ENCODE data around the gene CARD10.

The CARD10 gene

DNA sequence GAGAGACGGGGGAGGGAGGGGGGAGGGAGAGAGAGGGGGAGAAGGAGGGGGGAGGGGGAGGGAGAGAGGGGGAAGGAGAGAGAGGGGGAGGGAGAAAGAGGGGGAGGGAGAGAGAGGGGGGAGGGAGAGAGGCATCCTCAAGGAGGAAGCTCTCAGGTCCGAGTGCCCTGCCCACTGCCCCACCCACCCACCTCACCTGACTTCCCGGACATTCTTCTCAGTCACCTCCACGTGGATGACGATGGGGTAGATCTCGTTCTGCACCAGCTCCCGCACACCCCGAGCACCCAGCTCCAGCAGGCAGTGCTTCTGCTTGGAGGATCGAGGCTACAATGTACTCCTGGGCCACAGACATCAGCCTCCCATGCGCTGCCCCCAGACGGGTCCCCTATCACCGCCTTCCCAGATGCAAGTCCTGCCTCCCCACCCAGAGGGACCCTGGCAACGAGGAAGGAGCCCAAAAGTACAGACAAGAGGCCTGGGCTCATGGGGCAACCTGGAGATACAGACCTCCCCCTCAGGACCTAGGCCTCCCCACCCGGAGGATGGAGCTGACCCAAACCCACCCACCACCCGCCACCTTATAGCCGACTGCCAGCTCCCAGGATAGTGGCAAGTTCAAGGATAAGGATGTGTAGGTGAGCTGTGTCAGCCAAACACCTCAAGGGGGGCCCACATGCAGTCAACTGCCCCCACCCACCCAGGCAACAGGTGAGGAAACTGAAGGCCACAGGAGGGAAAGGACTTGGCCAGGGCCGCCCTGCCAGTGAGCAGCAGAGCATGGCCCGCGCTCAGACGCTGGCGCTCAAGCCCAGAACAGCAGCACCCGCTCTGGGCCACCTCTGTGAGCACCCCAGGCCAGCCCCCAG lies 27.4 kb downstream of the CARD10 start:
- no peaks in the 10 kb centered on the region for H3K9me3 Mint-ChIP-seq
- DNase-seq (ENCODE audit: low spot score in 2 of 2) (no peak), ATAC-seq (replicated peaks; ENCODE audit: extremely low read depth, poor library complexity, severe bottlenecking) (no peak)
- peaks cover 53% of the 10 kb centered on the region for H3K4me1 Mint-ChIP-seq
- H3K27me3 Mint-ChIP-seq = peaks cover 12% of the 10 kb centered on the region
- H3K27ac Mint-ChIP-seq (ENCODE audit: low read depth) = no peak overlapping the region
- H3K4me3 Mint-ChIP-seq = no peak overlapping the region
- H3K36me3 Mint-ChIP-seq (ENCODE audit: insufficient read depth) = no peaks in the 10 kb centered on the region

- DNase-seq (ENCODE audit: low spot score in 2 of 2) (no peak), ATAC-seq (replicated peaks; ENCODE audit: extremely low read depth, poor library complexity, severe bottlenecking) (no peak)
- Mint-ChIP-seq H3K4me1 (peaks cover 58% of the 10 kb centered on the region), H3K36me3 (ENCODE audit: insufficient read depth) (peaks cover 2% of the 10 kb centered on the region), H3K27me3 (peaks cover 5% of the 10 kb centered on the region), H3K9me3 (no peaks in the 10 kb centered on the region), H3K4me3 (no peak overlapping the region), H3K27ac (ENCODE audit: low read depth) (peak overlapping the region; percentile 57)
Observed at GRCh38 chr22:37491106-37491505, 28.1 kb downstream of the CARD10 start.

DNA sequence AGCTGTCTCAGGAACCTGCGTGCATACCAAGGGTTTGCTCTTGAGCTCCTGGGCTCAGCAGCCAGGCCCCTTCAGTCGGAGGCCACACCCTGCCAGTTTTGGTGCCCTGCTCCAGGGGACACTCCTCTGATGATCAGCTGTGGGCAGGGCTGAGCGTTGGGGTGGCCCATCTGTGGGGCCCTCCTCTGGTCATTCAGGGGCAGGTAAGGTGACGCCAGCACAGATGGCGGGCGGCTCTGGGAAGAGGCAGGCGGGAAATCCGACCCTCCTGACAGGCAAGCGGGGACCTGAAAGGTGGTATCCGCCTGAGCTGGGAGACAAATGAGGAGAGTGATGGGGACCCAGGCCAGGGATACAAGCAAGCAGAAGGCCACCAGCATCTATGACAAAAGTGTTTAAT lies 29.2 kb downstream of the CARD10 start:
- no peak for ATAC-seq (replicated peaks; ENCODE audit: extremely low read depth, poor library complexity, severe bottlenecking)
- Mint-ChIP-seq H3K27ac (ENCODE audit: low read depth) (peak overlapping the region; percentile 97), H3K4me3 (no peak overlapping the region), H3K27me3 (no peaks in the 10 kb centered on the region), H3K36me3 (ENCODE audit: insufficient read depth) (peaks cover 12% of the 10 kb centered on the region), H3K9me3 (no peaks in the 10 kb centered on the region), H3K4me1 (peaks cover 65% of the 10 kb centered on the region)
- DNase-seq (ENCODE audit: low spot score in 2 of 2) = no peak

- ATAC-seq (replicated peaks; ENCODE audit: extremely low read depth, poor library complexity, severe bottlenecking) = no peak
- Mint-ChIP-seq H3K4me3 (no peak overlapping the region), H3K36me3 (ENCODE audit: insufficient read depth) (peaks cover 22% of the 10 kb centered on the region), H3K27ac (ENCODE audit: low read depth) (peak overlapping the region; percentile 97), H3K9me3 (no peaks in the 10 kb centered on the region), H3K27me3 (no peaks in the 10 kb centered on the region), H3K4me1 (peaks cover 76% of the 10 kb centered on the region)
- no peak for DNase-seq (ENCODE audit: low spot score in 2 of 2)
Observed at GRCh38 chr22:37488337-37489135, 30.7 kb downstream of the CARD10 start.

DNA sequence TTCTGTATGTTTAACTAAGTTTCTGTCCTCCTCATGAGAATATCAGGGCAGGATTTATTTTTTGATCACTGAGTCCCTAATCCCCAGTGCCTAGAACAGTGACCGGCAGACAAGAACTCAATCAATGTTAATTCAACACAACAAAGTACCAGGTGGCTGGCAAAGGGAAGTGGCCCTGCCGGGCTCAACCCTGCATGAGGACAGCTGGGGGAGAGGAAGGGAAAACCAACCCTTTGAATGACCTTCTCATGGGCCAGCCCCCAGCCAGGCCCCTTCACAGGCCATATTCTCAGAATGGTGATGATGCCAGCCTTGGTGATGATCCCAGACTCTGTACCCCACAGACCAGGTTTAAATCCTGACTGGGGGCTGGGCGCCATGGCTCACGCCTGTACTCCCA lies 31.6 kb downstream of the CARD10 start:
- ATAC-seq (replicated peaks; ENCODE audit: extremely low read depth, poor library complexity, severe bottlenecking) (no peak), DNase-seq (ENCODE audit: low spot score in 2 of 2) (no peak)
- Mint-ChIP-seq H3K4me1 (peaks cover 76% of the 10 kb centered on the region), H3K36me3 (ENCODE audit: insufficient read depth) (peaks cover 25% of the 10 kb centered on the region), H3K9me3 (no peaks in the 10 kb centered on the region), H3K27me3 (no peaks in the 10 kb centered on the region), H3K27ac (ENCODE audit: low read depth) (peak overlapping the region; percentile 97), H3K4me3 (peak overlapping the region; percentile 86)

- no peaks in the 10 kb centered on the region for H3K27me3 Mint-ChIP-seq
- DNase-seq (ENCODE audit: low spot score in 2 of 2) (no peak), ATAC-seq (replicated peaks; ENCODE audit: extremely low read depth, poor library complexity, severe bottlenecking) (no peak)
- H3K36me3 Mint-ChIP-seq (ENCODE audit: insufficient read depth) = peaks cover 26% of the 10 kb centered on the region
- peak overlapping the region; percentile 86 for H3K4me3 Mint-ChIP-seq
- H3K9me3 Mint-ChIP-seq = no peaks in the 10 kb centered on the region
- peaks cover 80% of the 10 kb centered on the region for H3K4me1 Mint-ChIP-seq
- H3K27ac Mint-ChIP-seq (ENCODE audit: low read depth) = peak overlapping the region; percentile 97
Observed at GRCh38 chr22:37487129-37487528, 32.1 kb downstream of the CARD10 start.

- no peaks in the 10 kb centered on the region for H3K9me3 Mint-ChIP-seq
- peaks cover 82% of the 10 kb centered on the region for H3K4me1 Mint-ChIP-seq
- H3K27me3 Mint-ChIP-seq = no peaks in the 10 kb centered on the region
- H3K27ac Mint-ChIP-seq (ENCODE audit: low read depth) = peak within 1 kb of the TSS; percentile 97
- H3K36me3 Mint-ChIP-seq (ENCODE audit: insufficient read depth) = peaks cover 29% of the 10 kb centered on the region
- DNase-seq (ENCODE audit: low spot score in 2 of 2) (peak; percentile 59 to 61), ATAC-seq (replicated peaks; ENCODE audit: extremely low read depth, poor library complexity, severe bottlenecking) (peak; percentile 52)
- peak within 1 kb of the TSS; percentile 86 for H3K4me3 Mint-ChIP-seq
Observed at GRCh38 chr22:37486224-37486845, 32.9 kb downstream of the CARD10 start, which contains the start of gene MFNG. Gene MFNG, minus strand, starts transcription at chr22:37486384. Its CDS starts 207 bp downstream, at chr22:37486177.

- Mint-ChIP-seq H3K27me3 (no peaks in the 10 kb centered on the region), H3K4me3 (peak overlapping the region; percentile 86), H3K9me3 (no peaks in the 10 kb centered on the region), H3K4me1 (peaks cover 82% of the 10 kb centered on the region), H3K36me3 (ENCODE audit: insufficient read depth) (peaks cover 32% of the 10 kb centered on the region), H3K27ac (ENCODE audit: low read depth) (peak overlapping the region; percentile 97)
- no peak for DNase-seq (ENCODE audit: low spot score in 2 of 2)
- peak; percentile 3 for ATAC-seq (replicated peaks; ENCODE audit: extremely low read depth, poor library complexity, severe bottlenecking)
Observed at GRCh38 chr22:37485395-37486223, 33.6 kb downstream of the CARD10 start.

- Mint-ChIP-seq H3K9me3 (no peaks in the 10 kb centered on the region), H3K4me1 (peaks cover 74% of the 10 kb centered on the region), H3K27me3 (no peaks in the 10 kb centered on the region), H3K4me3 (peak overlapping the region; percentile 86), H3K36me3 (ENCODE audit: insufficient read depth) (peaks cover 32% of the 10 kb centered on the region), H3K27ac (ENCODE audit: low read depth) (peak overlapping the region; percentile 97)
- ATAC-seq (replicated peaks; ENCODE audit: extremely low read depth, poor library complexity, severe bottlenecking) (peak; percentile 74), DNase-seq (ENCODE audit: low spot score in 2 of 2) (peak; percentile 47 to 68)
Observed at GRCh38 chr22:37484480-37485394, 34.5 kb downstream of the CARD10 start.

DNA sequence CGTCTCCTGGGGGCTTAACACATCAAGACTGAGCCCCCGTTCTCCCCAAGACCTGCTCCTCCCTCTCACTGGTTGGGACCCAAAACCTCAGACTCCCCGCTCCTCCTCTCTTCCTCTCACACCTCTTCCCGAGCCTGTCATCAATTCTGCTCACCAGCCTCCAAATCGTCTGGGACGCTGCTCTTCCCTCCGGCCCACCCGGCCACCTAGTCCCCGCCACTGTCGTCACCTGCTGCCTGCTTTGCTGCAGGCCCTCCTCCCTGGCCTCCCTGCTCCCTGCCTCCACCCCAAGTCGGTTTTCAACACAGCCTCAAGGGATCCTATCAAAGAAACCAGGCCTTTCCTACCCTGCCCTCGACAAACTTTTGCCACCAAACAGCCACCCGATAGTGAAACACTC lies 36.2 kb downstream of the CARD10 start:
- ATAC-seq (replicated peaks; ENCODE audit: extremely low read depth, poor library complexity, severe bottlenecking) (no peak), DNase-seq (ENCODE audit: low spot score in 2 of 2) (no peak)
- H3K27ac Mint-ChIP-seq (ENCODE audit: low read depth) = peak overlapping the region; percentile 97
- peak overlapping the region; percentile 86 for H3K4me3 Mint-ChIP-seq
- peaks cover 63% of the 10 kb centered on the region for H3K4me1 Mint-ChIP-seq
- no peaks in the 10 kb centered on the region for H3K27me3 Mint-ChIP-seq
- peaks cover 46% of the 10 kb centered on the region for H3K36me3 Mint-ChIP-seq (ENCODE audit: insufficient read depth)
- H3K9me3 Mint-ChIP-seq = no peaks in the 10 kb centered on the region

DNA sequence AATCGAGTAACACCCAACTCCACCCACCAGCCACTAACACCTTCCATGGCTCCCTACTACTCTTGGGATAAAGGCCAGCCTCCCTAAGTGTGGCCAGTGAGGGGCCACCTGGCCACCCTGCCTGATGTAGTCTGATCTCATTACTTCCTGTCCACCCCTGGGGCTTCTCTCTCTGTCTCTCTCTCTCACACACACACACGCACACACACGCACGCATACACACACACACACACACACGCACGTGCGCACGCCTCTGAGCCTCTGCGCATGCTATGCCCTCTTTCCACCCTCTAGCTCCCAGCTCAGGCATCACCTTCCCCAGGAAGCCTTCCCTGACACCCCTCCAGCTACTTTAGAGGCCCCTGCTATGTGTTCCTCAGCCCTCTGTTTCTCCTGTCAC lies 37.0 kb downstream of the CARD10 start:
- H3K4me1 Mint-ChIP-seq = peaks cover 58% of the 10 kb centered on the region
- H3K27ac Mint-ChIP-seq (ENCODE audit: low read depth) = peak overlapping the region; percentile 97
- H3K4me3 Mint-ChIP-seq = peak overlapping the region; percentile 86
- ATAC-seq (replicated peaks; ENCODE audit: extremely low read depth, poor library complexity, severe bottlenecking) = no peak
- H3K27me3 Mint-ChIP-seq = no peaks in the 10 kb centered on the region
- DNase-seq (ENCODE audit: low spot score in 2 of 2) = no peak
- H3K36me3 Mint-ChIP-seq (ENCODE audit: insufficient read depth) = peaks cover 50% of the 10 kb centered on the region
- H3K9me3 Mint-ChIP-seq = no peaks in the 10 kb centered on the region
